LNCaP clone FGC (cell line): Measurements from ENCODE around the gene C3.

Experiments used
- DNase-seq: peaks from one replicate; pipeline ENCODE4 v3.0.0-alpha.2; 2011; ENCODE audit warnings: low read depth
- H3K4me3 ChIP-seq: 2 replicates; pipeline ENCODE4 v1.5.1; 2011; ENCODE audit warnings: mild to moderate bottlenecking, low read depth, low read length, control low read depth
- CTCF ChIP-seq: IDR thresholded peaks from 2 replicates; pipeline ENCODE4 v1.5.1; 2012; ENCODE audit warnings: mild to moderate bottlenecking; ENCODE audit not compliant: control insufficient read depth, insufficient read depth; ENCODE audit errors: extremely low read depth

The C3 gene

GRCh38 chr19:6720369-6721137, at the start of gene C3:
C3 (minus strand) TSS chr19:6720650; CDS start chr19:6720589, 61 bp downstream.
- H3K4me3 ChIP-seq: no peak within 1 kb of the TSS
- TF ChIP-seq CTCF: no peak
- DNase-seq: no peak

GRCh38 chr19:6769006-6769619, 48.7 kb upstream of the C3 start:
- TF ChIP-seq CTCF: 0 out of 2 replicates have a peak, but pooled peaks have one; percentile 18
- no peak for DNase-seq
- no peak overlapping the region for H3K4me3 ChIP-seq

GRCh38 chr19:6768236-6768785, 47.9 kb upstream of the C3 start:
- H3K4me3 ChIP-seq: no peak overlapping the region
- TF ChIP-seq CTCF: no peak
- no peak for DNase-seq

GRCh38 chr19:6767357-6768235, 47.1 kb upstream of the C3 start, which contains the start of gene SH2D3A:
SH2D3A (minus strand) TSS chr19:6767435; CDS start chr19:6763748, 3,687 bp downstream.
- DNase-seq: peak; percentile 23
- H3K4me3 ChIP-seq: peak within 1 kb of the TSS; percentile 48
- TF ChIP-seq CTCF: no peak

- H3K4me3 ChIP-seq: peak overlapping the region; percentile 48
- DNase-seq: no peak
- TF ChIP-seq CTCF: no peak
Measured at GRCh38 chr19:6767081-6767356, 46.6 kb upstream of the C3 start.

- no peak for DNase-seq
- TF ChIP-seq CTCF: no peak
Measured at GRCh38 chr19:6766357-6767080, 46.1 kb upstream of the C3 start.

More at GRCh38 chr19:6766357-6767080, 46.1 kb upstream of the C3 start:
- H3K4me3 ChIP-seq: peak overlapping the region; percentile 48
